ENCODE data around the gene COL4A6. TPM values are rescaled to one million over a fixed set of nuclear protein-coding genes. Genes with fewer than 3 reads are reported as not detected.

COL4A6 gene
- total RNA-seq, 1 experiment from 2014 or later: 0.28 TPM

DNA sequence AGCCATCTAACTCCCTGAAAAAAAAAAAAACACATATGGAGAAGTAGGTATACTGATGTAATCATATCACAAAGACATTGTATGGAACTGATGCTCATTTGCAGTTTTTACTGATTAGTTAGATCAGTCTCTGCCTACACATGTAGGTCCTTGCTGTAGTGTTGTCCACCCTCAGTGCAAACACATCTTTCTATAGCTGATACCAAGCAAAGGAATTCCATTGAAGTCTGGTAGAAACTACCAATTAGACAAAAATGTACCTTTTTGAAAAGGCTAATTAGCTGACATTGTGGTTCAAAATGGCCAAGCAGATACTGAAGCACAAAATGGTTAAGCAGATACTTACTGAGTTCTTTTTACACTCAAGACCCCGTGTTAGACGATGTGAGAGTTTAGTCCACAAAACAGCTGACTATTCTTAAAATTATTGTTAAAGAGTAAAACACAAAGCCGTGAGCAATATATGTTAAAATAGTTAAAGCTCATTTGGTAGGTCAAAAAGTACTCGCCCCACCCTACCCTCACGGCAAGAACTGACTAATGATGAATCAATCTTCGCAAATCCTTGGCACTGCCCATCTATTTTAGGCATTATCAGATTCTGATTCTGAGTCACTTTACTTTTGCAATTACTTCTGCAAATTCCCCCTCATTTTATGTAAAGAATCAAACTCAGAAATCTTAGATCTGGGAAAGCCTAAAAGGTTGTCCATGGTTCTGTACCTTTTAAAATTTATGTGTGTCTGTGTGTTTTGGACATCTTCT, 40.4 kb downstream of the COL4A6 start:
- Histone ChIP-seq H3K4me3 (ENCODE audit: low read depth in 2 of 2, low read length in 2 of 2) (no peak overlapping the region), H3K4me1 (ENCODE audit: control insufficient read depth, insufficient read depth, low read length) (no peaks in the 10 kb centered on the region), H3K36me3 (ENCODE audit: control insufficient read depth, insufficient read depth, low read length) (no peaks in the 10 kb centered on the region), H3K27me3 (ENCODE audit: control insufficient read depth, insufficient read depth, low read length) (no peaks in the 10 kb centered on the region), H3K9me3 (ENCODE audit: control insufficient read depth, insufficient read depth, low read depth, low read length) (no peaks in the 10 kb centered on the region), H3K27ac (ENCODE audit: low read length) (no peak overlapping the region)
- DNase-seq (ENCODE audit: low read depth, low spot score): no peak
- no TSS peak for BruUV-seq (replicated peaks)
- ATAC-seq: no peak
- intact Hi-C loops (cut with micrococcal nuclease; ENCODE audit: unreplicated experiment) (no loop called here), in situ Hi-C loops (cut with HindIII; ENCODE audit: low pct_unique_long_range_greater_than_20kb, low sequenced_read_pairs) (no loop called here)
- TF ChIP-seq TCF7L2 (IDR thresholded peaks at IDR 0.05; ENCODE audit: low read depth, low read length): no peak
- TF ChIP-seq SIN3A (IDR thresholded peaks at IDR 0.05; ENCODE audit: borderline replicate concordance, insufficient read depth, low read depth, low read length): no peak
- TF ChIP-seq, protein P1, sequence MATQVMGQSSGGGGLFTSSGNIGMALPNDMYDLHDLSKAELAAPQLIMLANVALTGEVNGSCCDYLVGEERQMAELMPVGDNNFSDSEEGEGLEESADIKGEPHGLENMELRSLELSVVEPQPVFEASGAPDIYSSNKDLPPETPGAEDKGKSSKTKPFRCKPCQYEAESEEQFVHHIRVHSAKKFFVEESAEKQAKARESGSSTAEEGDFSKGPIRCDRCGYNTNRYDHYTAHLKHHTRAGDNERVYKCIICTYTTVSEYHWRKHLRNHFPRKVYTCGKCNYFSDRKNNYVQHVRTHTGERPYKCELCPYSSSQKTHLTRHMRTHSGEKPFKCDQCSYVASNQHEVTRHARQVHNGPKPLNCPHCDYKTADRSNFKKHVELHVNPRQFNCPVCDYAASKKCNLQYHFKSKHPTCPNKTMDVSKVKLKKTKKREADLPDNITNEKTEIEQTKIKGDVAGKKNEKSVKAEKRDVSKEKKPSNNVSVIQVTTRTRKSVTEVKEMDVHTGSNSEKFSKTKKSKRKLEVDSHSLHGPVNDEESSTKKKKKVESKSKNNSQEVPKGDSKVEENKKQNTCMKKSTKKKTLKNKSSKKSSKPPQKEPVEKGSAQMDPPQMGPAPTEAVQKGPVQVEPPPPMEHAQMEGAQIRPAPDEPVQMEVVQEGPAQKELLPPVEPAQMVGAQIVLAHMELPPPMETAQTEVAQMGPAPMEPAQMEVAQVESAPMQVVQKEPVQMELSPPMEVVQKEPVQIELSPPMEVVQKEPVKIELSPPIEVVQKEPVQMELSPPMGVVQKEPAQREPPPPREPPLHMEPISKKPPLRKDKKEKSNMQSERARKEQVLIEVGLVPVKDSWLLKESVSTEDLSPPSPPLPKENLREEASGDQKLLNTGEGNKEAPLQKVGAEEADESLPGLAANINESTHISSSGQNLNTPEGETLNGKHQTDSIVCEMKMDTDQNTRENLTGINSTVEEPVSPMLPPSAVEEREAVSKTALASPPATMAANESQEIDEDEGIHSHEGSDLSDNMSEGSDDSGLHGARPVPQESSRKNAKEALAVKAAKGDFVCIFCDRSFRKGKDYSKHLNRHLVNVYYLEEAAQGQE (IDR thresholded peaks at IDR 0.05; ENCODE audit: insufficient read depth in 1 of 2, low read depth in 2 of 2, low read length in 1 of 2): no peak
- TF ChIP-seq, protein P2, sequence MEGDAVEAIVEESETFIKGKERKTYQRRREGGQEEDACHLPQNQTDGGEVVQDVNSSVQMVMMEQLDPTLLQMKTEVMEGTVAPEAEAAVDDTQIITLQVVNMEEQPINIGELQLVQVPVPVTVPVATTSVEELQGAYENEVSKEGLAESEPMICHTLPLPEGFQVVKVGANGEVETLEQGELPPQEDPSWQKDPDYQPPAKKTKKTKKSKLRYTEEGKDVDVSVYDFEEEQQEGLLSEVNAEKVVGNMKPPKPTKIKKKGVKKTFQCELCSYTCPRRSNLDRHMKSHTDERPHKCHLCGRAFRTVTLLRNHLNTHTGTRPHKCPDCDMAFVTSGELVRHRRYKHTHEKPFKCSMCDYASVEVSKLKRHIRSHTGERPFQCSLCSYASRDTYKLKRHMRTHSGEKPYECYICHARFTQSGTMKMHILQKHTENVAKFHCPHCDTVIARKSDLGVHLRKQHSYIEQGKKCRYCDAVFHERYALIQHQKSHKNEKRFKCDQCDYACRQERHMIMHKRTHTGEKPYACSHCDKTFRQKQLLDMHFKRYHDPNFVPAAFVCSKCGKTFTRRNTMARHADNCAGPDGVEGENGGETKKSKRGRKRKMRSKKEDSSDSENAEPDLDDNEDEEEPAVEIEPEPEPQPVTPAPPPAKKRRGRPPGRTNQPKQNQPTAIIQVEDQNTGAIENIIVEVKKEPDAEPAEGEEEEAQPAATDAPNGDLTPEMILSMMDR (IDR thresholded peaks at IDR 0.05): no peak
- ChIA-PET CTCF (no interaction called here), POLR2A (no interaction called here)

DNA sequence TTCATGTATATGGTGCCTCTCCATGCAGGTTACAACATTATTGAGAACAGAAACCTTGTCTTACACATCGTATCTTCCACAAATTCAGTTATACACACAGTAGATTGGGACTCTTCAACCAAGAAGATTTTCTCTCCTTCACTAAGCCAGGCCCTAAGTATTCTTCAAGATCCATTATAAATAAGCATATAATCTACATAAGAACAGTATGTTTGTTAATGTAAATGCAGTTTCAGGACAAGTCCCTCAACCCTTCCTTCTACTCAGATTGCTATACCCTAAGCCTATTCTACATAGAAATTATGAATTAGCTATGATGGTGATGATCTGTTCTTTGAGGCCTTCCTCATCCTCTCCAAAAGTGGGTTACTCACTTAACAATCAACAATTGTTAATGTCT, 41.2 kb downstream of the COL4A6 start:
- H3K9me3 ChIP-seq (ENCODE audit: control insufficient read depth, insufficient read depth, low read depth, low read length): no peaks in the 10 kb centered on the region
- BruUV-seq (replicated peaks): no TSS peak
- no peak for TF ChIP-seq POLR2AphosphoS5 (IDR thresholded peaks at IDR 0.05; ENCODE audit: low read depth, low read length)
- TF ChIP-seq TCF7L2 (IDR thresholded peaks at IDR 0.05; ENCODE audit: low read depth, low read length): no peak
- TF ChIP-seq, protein P2 (IDR thresholded peaks at IDR 0.05): no peak
- TF ChIP-seq SIN3A (IDR thresholded peaks at IDR 0.05; ENCODE audit: borderline replicate concordance, insufficient read depth, low read depth, low read length): no peak
- TF ChIP-seq, protein P1 (IDR thresholded peaks at IDR 0.05; ENCODE audit: insufficient read depth in 1 of 2, low read depth in 2 of 2, low read length in 1 of 2): no peak
- in situ Hi-C loops (cut with HindIII; ENCODE audit: low pct_unique_long_range_greater_than_20kb, low sequenced_read_pairs): no loop called here
- ChIA-PET CTCF (no interaction called here), POLR2A (no interaction called here)
- no peaks in the 10 kb centered on the region for H3K27me3 ChIP-seq (ENCODE audit: control insufficient read depth, insufficient read depth, low read length)
- H3K36me3 ChIP-seq (ENCODE audit: control insufficient read depth, insufficient read depth, low read length): no peaks in the 10 kb centered on the region
- ATAC-seq (no peak), DNase-seq (ENCODE audit: low read depth, low spot score) (no peak)
- H3K4me1 ChIP-seq (ENCODE audit: control insufficient read depth, insufficient read depth, low read length): no peaks in the 10 kb centered on the region
- intact Hi-C loops (cut with micrococcal nuclease; ENCODE audit: unreplicated experiment): no loop called here
- no peak overlapping the region for H3K4me3 ChIP-seq (ENCODE audit: low read depth in 2 of 2, low read length in 2 of 2)
- H3K27ac ChIP-seq (ENCODE audit: low read length): no peak overlapping the region
